ENCODE measurements around the gene EIF2D.
"Not testable (repeated sequence)": the region's sequence is repeated elsewhere in the genome, so short reads cannot be mapped to it uniquely, and the experiment has no call there.

The EIF2D gene

DNA sequence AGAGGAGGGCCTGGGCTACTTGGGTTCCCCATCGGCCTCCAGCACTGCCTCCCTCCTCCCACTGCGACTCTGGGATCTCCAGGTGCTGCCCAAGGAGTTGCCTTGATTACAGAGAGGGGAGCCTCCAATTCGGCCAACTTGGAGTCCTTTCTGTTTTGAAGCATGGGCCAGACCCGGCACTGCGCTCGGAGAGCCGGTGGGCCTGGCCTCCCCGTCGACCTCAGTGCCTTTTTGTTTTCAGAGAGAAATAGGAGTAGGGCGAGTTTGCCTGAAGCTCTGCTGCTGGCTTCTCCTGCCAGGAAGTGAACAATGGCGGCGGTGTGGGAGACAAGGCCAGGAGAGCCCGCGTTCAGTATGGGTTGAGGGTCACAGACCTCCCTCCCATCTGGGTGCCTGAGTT, 24.4 kb downstream of the EIF2D start:
- DNase-seq (ENCODE audit: low read depth in 2 of 2) = no peak

DNA sequence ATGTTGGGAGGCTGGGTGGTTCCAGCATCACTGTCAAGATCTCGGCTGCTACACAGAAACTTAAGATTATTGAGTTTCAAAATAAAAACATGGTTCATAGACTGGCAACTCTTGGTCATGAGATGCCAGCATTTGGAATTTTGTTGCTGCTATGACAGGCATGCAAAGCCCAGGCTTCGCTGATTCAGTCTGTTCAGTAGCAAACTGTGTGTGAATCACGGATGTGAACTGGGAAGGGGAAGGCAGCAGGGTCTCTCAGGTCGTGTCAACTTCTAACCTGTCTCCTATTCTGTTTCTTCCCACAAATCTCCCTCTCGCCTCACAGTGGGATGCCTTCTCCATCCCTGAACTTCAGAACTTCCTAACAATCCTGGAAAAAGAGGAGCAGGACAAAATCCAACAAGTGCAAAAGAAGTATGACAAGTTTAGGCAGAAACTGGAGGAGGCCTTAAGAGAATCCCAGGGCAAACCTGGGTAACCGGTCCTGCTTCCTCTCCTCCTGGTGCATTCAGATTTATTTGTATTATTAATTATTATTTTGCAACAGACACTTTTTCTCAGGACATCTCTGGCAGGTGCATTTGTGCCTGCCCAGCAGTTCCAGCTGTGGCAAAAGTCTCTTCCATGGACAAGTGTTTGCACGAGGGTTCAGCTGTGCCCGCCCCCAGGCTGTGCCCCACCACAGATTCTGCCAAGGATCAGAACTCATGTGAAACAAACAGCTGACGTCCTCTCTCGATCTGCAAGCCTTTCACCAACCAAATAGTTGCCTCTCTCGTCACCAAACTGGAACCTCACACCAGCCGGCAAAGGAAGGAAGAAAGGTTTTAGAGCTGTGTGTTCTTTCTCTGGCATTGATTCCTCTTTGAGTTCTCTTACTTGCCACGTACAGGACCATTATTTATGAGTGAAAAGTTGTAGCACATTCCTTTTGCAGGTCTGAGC, 25.5 kb downstream of the EIF2D start:
- no peak for DNase-seq (ENCODE audit: low read depth in 2 of 2)

DNA sequence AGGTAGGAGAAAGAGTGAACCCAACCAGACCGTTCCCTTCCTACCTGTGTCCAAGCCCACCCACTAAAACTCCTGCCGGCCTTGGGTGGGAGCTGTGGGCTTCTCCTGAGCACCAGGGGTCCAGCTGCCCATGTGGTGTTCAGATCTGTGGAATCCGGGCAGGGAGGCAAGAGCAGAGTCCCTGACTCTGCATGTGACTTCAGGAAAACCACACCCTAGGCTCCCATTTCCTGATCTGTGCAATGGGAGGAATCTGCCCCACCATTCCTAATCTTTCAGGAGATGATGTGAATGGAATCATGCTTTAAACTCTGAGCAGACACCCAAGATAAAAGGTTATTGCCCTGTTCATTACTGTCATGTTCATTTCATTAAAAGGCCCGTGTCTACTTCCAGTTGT, 27.6 kb downstream of the EIF2D start:
- DNase-seq (ENCODE audit: low read depth in 2 of 2) = no peak

DNA sequence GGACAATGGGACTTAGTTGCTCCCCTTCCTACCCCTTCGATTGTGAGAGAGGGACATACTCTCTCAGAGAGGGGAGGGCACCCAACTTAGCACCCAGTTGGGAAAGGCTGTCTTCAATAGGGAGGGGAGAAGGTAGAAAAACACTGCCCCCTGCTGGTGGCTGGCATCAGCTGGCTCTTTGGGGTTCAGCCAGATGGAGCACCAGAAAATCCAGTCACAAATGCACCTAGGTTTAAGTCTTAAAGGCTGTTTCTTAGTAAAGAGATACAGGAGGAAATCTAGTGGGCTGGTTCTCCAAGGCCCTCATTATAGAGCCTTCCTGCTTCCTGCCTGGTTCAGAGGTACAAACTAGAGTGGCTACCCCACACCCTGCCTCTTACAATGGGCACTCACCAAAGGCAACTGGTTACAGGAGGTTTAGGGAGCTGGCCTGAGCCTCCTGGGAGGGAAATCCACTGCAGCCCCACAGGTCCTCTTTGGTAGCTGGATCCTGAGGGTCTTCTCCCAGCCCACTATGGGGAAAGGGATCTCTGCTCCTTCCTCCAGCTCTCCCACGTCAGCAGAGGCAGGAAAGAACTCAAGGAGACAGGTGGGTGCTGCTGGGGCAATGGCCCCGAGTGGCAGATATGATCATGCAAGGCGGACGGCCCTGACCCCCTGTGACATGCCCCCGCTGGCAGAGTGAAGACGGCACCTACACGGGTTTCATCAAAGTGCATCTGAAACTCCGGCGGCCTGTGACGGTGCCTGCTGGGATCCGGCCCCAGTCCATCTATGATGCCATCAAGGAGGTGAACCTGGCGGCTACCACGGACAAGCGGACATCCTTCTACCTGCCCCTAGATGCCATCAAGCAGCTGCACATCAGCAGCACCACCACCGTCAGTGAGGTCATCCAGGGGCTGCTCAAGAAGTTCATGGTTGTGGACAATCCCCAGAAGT, 28.3 kb downstream of the EIF2D start:
- DNase-seq (ENCODE audit: low read depth in 2 of 2) = peak; percentile 73 to 81

DNA sequence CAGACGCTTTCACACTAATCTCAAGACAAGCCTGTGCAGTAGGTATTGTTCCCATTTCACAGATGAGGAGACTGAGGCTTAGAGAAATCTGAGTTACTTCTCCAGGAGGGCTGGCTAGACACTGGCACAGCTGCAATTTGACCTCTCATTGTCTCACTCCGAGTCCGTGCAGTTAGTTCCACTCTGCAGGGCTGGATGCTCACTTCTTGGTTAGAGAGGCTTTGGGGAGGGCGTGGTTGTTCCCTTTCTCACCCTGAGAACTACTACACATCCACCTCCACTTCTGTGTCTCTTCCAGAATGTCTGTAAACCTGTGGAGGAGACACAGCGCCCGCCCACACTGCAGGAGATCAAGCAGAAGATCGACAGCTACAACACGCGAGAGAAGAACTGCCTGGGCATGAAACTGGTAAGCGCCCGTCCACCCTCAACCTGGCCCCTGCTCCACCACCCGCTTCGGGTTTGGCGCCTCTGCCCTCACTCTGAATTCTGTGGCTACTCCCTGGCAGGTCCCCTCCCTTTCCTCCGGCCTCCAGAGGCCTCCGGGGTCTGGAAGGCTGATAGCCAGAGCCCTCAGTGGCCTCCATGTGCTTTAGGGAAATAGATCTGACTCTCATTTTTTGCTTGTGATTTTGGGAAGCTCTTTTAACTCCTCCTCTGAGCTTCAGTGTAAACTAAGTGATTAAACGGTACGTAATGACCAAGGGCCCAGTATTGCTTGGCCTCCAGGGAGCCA, 29.1 kb downstream of the EIF2D start:
- peak in 1 of 2 donors; percentile 34 for DNase-seq (ENCODE audit: low read depth in 2 of 2)

DNA sequence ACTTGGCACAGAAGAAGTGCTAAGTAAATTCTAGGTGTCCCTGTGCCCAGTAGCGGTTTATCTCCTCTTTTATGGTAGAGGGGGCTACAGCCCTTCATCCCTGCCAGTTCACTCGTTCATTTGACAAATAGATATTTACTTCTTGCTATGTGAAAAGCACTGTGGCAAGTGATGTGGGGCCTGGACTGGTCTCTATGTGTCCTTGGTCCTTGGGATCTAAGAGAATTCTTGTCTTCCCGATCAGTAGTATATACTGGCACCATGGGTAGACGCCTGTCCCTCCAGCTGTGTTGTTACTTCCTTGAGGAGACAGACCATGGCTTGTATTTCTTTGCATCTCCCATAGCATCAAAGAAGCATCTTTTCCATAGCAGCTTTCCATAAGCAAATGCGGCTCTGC, 29.7 kb downstream of the EIF2D start:
- no peak for DNase-seq (ENCODE audit: low read depth in 2 of 2)

DNA sequence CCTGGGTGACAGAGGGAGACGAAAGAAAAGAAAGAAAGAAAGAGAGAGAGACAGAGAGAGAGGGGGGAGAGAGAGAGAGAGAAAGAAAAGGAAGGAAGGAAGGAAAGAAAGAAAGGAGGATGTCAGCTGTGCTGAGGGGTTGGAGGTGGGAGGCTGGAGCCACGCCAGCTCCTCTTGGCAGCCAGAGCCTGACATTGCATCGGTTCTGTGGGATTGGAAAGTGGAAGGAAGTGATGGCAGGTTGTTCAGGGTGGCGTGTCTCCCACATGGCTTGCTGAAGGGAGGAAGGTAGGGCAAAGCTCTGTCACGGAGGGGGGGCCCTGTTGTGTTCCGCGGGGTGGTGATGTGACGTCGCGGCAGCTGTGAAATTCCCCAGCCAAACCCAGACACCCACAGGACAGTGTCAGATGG, 30.7 kb downstream of the EIF2D start:
- DNase-seq (ENCODE audit: low read depth in 2 of 2) = peak; percentile 76 to 81

DNA sequence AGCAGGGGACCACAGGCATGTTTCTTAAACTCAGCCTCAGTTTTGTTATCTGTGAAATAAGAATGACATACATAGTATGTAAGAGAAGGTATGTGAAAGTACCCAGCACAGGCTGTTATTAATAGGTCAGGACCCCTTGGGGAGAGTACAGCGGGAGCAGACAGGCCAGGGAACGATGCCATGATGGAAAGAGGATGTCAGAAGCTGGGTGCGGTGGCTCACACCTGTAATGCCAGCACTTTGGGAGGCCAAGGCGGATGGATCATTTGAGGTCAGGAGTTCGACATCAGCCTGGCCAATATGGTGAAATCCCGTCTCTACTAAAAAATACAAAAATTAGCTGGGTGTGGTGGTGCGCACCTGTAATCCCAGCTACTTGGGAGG, 31.2 kb downstream of the EIF2D start:
- not testable (repeated sequence) for DNase-seq (ENCODE audit: low read depth in 2 of 2)

DNA sequence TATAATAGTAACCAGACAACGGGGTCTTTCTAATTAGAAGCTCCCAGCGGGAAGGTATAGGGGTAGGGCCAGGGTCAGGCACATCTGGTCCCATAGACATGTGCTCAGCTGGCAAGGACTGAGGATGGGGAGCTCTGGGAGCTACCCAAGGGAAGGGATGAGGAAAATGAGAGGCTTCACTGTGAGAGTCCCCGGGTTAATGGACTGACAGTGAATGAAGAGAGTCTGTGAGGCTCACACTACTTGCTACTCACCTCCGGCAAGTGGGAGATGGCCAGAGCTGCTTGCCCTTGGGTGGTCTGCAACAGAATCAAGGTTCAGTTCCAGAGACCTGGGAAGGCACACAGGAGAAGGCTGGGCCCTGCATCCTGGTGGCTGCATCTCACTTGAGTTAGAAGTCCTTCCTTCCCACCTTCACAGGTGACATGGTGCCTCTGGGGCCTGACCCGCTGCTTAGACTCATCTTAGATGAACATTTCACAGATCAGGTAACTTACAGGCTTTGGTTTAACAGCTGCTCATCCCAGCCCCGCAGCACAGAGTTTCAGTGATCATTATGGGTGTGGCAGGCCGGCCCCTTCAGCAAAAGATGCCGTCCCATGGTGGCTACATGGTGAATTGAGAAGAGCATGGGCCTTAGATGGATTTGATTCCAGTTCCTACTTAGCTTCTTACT, 31.7 kb downstream of the EIF2D start:
- DNase-seq (ENCODE audit: low read depth in 2 of 2) = no peak

DNA sequence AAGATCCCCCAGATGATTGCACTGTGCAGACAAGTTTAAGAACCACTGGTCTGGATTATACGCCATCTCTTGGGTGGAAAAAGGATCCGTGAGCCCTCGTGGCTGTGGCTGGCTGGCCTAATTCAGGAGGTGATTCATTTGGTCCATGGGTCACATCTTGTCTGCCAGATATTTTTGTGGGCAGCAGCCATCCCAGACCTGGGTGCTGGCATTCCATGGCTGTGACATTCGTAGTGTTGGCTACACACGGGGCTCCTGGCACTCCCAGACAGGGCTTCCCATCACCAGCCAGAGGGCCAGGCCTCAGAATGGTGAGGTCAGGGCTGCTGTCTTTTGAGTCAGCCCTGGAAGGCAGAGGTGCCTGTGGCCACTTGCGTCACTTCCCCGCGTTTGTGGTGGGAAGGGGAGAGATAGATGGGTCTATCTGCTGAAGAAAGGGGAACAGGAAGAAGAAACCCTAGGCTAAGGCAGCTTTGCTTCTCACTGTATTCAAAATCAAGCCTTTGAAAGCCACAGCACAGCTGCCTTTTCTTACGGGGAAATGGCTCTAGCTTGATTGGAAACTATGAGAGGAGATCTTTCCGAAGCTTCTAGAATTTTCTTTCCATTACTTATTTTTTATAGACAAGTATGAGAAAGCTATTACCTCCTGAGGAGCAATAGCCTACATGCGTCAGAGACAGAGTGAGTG, 32.4 kb downstream of the EIF2D start:
- peak; percentile 87 to 90 for DNase-seq (ENCODE audit: low read depth in 2 of 2)

DNA sequence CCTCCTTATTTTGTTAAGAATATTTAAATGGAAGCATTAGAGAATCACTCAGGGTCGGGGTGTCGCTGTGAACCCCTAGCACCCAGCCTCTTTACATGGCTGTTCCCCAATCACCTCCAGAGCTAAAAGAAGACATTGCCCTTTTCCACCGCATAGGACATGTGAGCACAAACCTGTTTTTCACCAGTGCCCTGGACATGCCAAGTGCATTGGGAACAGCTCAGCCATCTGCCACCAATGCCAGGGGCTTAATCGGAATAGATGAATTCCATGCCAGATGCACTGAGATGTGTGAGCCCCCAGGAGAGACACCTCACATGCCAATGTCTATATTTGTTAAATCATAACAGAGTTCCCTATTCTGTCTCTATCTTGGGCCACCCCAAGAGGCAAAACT, 33.3 kb downstream of the EIF2D start:
- DNase-seq (ENCODE audit: low read depth in 2 of 2) = no peak

DNA sequence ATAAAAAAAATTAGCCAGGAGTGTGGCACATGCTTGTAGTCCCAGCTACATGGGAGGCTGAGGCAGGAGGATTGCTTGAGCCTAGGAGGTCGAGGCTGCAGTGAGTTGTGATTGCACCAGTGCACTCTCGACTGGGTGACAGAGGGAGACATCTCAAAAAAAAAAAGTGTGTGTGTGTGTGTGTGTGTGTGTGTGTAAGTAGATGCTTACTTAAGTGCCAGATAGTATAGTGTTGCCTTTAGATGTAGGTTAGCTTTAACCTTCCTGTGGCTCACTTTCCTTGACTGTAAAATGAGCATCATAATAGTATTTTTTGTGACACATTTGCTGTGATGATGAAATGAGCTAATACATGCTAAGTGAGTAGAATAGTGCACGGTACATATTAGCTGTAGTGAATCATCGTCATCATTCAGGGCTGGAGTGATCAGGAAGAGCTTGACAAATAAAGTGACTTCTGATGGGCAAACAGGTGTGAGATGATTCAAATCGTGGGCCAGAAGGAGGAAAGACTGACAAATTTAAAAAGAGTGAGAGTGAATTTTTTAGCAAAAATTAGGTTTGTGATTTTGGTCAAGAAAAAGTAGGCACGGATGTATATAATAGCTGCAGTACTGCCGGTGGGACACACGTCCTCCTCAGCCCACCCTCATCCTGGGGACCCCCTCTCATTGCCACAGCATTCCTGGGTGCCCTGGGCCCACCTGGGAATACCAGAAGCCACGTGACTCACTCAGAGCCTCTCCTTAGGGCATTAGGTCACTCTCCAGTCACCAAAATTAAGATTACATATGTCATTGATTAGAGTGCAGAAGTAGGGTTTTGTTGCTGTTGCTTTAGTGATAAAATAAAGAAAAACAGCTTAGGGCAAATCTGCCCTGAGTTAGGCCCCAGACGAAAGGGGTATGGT, 33.9 kb downstream of the EIF2D start:
- DNase-seq (ENCODE audit: low read depth in 2 of 2) = no peak

DNA sequence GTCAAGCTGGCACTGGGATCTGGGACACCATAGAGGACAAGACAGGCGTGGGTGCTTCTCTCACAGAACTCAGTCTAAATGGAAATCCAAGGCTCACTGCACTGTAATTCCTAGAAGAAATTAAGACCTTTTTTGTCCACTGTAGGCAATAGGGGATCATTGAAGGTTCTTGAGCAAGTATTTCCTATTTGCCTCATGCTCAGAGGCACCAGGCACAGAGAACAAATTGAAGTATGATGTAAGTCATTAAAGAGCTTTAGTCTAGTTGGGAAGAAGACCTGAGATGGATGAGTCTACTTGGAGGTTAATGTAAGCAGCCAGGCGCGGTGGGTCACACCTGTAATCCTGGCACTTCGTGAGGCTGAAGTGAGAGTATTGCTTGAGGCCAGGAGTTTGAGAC, 34.6 kb downstream of the EIF2D start:
- DNase-seq (ENCODE audit: low read depth in 2 of 2) = no peak

DNA sequence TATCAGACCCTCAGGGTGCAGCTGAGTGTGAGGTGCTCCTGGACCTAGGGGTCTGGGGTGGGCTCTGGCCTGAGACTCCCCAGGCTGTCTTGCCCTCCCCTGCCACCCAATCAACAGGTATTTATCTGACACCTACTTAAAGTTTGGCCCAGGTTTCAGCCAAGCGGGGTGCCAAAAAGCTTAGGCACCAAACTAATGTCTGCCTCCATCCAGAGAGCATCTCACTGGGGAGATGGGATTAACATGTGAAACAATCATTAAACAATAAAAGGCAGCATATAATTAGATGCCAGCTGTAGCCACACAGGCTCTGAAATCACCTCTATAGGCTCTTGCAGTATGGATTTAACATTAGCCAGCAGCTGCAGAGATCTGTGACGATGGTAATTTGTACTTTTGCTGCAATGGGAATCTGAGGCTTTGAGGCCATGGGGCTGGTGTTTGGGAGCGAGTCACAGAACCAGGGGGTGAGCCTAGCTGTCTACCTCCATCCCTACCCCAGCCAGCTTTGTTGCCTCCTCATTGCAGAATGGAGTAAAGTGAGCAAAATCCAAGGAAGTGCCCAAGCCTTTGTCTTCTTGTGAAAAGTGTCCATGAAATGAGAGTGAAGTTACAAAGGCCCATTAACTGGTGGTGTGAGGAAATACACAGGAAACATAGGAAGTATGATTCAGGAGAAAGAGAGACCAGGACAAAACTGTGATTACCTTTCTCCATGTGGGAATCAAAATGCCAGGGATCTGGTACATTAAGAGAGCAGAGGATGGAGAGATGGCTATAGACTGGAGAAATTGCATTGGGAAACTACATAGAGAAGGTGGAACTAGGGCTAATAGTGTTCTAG, 36.1 kb downstream of the EIF2D start:
- no peak for DNase-seq (ENCODE audit: low read depth in 2 of 2)

DNA sequence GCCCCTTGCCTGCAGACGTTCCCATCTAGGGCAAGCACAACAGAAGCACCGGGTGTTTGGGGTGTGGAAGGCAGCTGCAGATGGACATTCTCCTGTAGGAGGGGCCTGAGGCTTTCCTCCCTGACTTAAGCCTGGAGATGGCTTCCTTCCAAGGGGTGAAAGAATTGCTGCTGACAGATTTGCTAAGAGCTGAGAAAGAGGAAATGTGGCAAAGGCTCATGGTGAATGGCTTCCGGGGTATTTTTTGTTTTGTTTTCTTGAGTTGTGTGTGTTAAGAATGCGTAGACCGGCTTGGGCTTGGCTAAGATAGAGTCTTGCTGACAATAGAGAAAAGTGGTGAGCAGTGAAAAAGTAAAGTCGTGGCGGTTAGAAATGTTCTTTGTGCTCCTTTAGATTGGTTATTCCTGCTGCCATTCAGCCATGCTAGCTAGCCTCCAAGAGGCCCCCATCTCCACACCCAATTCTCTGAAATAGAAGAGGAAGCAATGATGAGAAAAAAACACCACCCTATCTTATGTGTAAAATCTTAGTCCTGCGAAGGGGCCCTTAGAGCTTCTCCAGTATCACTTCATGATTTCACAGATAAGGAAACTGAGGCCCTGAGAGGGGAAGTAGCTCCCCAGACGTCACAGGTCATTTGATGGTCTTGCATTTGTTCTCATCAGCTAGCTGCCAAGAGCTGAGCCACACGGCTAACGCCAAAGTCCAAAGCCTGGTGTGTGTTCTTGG, 36.9 kb downstream of the EIF2D start:
- no peak for DNase-seq (ENCODE audit: low read depth in 2 of 2)

DNA sequence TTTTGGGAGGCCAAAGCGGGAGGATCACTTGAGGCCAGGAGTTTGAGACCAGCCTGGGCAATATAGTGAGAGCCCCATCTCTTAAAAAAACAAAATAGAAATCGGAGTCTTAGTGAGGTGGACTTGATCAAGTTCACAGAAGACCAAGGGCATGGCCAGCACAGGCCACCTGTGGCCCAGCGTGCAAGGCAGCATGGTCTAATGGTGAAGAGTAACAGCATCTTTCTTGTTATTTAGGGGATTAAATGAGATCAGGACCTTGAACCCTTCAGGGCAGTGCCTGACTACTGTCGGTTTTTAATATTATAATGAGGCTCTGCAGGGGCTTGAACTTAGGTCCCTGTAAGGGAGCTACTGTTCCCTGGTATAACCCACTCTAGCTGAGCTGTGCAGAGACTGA, 38.5 kb downstream of the EIF2D start:
- no peak for DNase-seq (ENCODE audit: low read depth in 2 of 2)

DNA sequence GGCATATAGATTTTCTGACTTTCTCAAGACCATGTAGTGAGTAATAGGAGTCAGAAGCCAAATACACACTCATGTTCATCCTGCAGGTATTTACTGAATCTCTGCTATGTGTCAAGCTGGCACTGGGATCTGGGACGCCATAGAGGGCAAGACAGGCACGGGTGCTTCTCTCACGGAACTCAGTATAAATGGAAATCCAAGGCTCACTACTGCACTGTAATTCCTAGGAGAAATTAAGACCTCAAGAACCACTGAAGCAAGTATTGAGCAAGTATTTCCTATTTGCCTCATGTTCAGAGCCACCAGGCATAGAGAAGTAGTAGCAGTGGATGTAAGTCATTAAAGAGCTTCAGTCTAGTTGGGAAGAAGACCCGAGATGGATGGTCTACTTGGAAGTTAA, 38.9 kb downstream of the EIF2D start:
- DNase-seq (ENCODE audit: low read depth in 2 of 2) = no peak

DNA sequence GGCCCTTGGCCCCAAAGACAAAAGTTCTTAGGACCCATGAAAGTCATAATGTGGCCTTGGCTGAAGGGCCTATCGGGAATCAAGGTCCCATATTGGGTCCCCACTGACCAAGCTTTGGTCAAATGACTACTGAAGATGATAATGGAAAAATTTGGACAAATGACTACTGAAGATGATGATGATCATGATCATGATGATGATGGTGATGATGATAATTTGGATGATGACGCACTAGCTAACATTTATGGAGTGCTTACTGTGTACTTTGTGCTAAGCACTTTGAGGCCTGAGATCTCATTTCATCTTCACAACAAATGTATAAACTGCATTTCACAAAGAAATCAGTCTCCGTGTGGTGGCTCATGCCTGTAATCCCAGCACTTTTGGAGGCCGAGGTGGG, 39.4 kb downstream of the EIF2D start:
- DNase-seq (ENCODE audit: low read depth in 2 of 2) = no peak

Measured in stimulated activated CD8-positive, alpha-beta memory T cell treated with anti-CD3 and anti-CD28 coated beads, Interleukin-7, amount 100 ng/mL, for 4 hours (primary cell).